SK-N-SH (cell line): Measurements from ENCODE around the gene PTPA. TPM values are rescaled to one million over a fixed set of nuclear protein-coding genes. Genes with fewer than 3 reads are reported as not detected.

Experiments
- CTCF ChIA-PET: fragments of 300-600, 350-600 bp; formaldehyde crosslinking; extraction: SDS; loops from one replicate; lab custom pipeline; 2021; lab: Yijun Ruan, JAX
- POLR2A ChIA-PET: fragments of 350-600 bp; sonication (Branson Sonifier 250); formaldehyde crosslinking; extraction: SDS; loops from one replicate; lab custom pipeline; 2020; ENCODE audit warnings: antibody characterized with exemption, inconsistent platforms; lab: Yijun Ruan, JAX
- DNase-seq: peaks from one replicate; pipeline ENCODE4 v3.0.0; 2012
- H2AFZ ChIP-seq: fragments of 200-600 bp; sonication (generic); 2 replicates; pipeline ENCODE4 v1.8.1; 2016; ENCODE audit warnings: antibody characterized with exemption, mild to moderate bottlenecking, low read depth
- H3F3A ChIP-seq: fragments of 200-600 bp; sonication (generic); replicated peaks from 2 replicates; pipeline ENCODE3; 2016; ENCODE audit warnings: antibody characterized with exemption, mild to moderate bottlenecking; ENCODE audit not compliant: insufficient read depth
- H3K27ac ChIP-seq, 2 experiments: fragments of 200-500 bp in 1 of 2; fragments of 200-600 bp in 1 of 2; sonication (Bioruptor generic) in 1 of 2; sonication (generic), shearing (Covaris generic) in 1 of 2; 2 replicates each; pipeline versions ENCODE4 v1.5.1 to v1.6.1; 2014 to 2016; ENCODE audit warnings: low read depth in 2 of 2, inconsistent platforms in 1 of 2, low read length in 1 of 2, mild to moderate bottlenecking in 1 of 2, mixed read lengths in 1 of 2
- H3K27me3 ChIP-seq: fragments of 200-600 bp; sonication (generic), shearing (Covaris generic); 2 replicates; pipeline ENCODE4 v1.6.1; 2016; ENCODE audit warnings: mixed run types; ENCODE audit not compliant: insufficient read depth
- H3K36me3 ChIP-seq, 2 experiments: fragments of 200-500 bp in 1 of 2; fragments of 200-600 bp in 1 of 2; sonication (Bioruptor generic) in 1 of 2; sonication (generic) in 1 of 2; replicated peaks in 1 of 2; 2 replicates each; pipeline versions ENCODE3 to v1.5.1; 2014 to 2016; ENCODE audit warnings: low read length in 1 of 2, mild to moderate bottlenecking in 1 of 2; ENCODE audit not compliant: insufficient read depth in 2 of 2, control insufficient read depth in 1 of 2
- H3K4me1 ChIP-seq, 2 experiments: fragments of 200-500 bp in 1 of 2; fragments of 200-600 bp in 1 of 2; sonication (Bioruptor generic) in 1 of 2; sonication (generic), shearing (Covaris generic) in 1 of 2; 2 replicates each; pipeline versions ENCODE4 v1.5.1 to v1.6.1; 2014 to 2016; ENCODE audit warnings: low read depth in 1 of 2, low read length in 1 of 2, mixed run types in 1 of 2; ENCODE audit not compliant: insufficient read depth in 2 of 2, control insufficient read depth in 1 of 2
- H3K4me2 ChIP-seq: fragments of 200-600 bp; sonication (generic), shearing (Covaris generic); 2 replicates; pipeline ENCODE4 v1.6.1; 2017; ENCODE audit warnings: mixed run types
- H3K4me3 ChIP-seq, 2 experiments: fragments of 200-500 bp in 1 of 2; fragments of 200-600 bp in 1 of 2; sonication (Bioruptor generic) in 1 of 2; sonication (generic), shearing (Covaris generic) in 1 of 2; 2 replicates each; pipeline versions ENCODE4 v1.5.1 to v1.8.1; 2014 to 2016; ENCODE audit warnings: low read depth in 2 of 2, inconsistent platforms in 1 of 2, low read length in 1 of 2, mild to moderate bottlenecking in 1 of 2, mixed read lengths in 1 of 2, moderate library complexity in 1 of 2
- H3K79me2 ChIP-seq: fragments of 200-600 bp; sonication (generic); 2 replicates; pipeline ENCODE4 v1.8.1; 2017; ENCODE audit warnings: mild to moderate bottlenecking; ENCODE audit not compliant: insufficient read depth
- H3K9ac ChIP-seq: fragments of 200-600 bp; sonication (generic); 2 replicates; pipeline ENCODE4 v1.6.1; 2017; ENCODE audit warnings: mixed run types
- H3K9me2 ChIP-seq: fragments of 200-600 bp; sonication (generic); 2 replicates; pipeline ENCODE4 v1.6.1; 2017; ENCODE audit warnings: mixed run types
- H3K9me3 ChIP-seq: fragments of 200-600 bp; sonication (generic); 2 replicates; pipeline ENCODE4 v1.6.1; 2017; ENCODE audit warnings: mixed run types, mild to moderate bottlenecking, moderate library complexity
- H4K20me1 ChIP-seq: fragments of 200-600 bp; sonication (generic); 2 replicates; pipeline ENCODE4 v1.6.1; 2017; ENCODE audit warnings: mild to moderate bottlenecking, mixed run types; ENCODE audit not compliant: insufficient read depth
- CTCF ChIP-seq: fragments of 200-600 bp; sonication (generic); IDR thresholded peaks from 2 replicates; pipeline ENCODE4 v1.6.1; 2017; ENCODE audit warnings: antibody characterized with exemption, mild to moderate bottlenecking, moderate library complexity
- ELF1 ChIP-seq: IDR thresholded peaks from 2 replicates; pipeline ENCODE4 v1.4.0; 2012
- FOXM1 ChIP-seq: IDR thresholded peaks from 2 replicates; pipeline ENCODE4 v1.4.0; 2012; ENCODE audit warnings: low read depth, mild to moderate bottlenecking
- GABPA ChIP-seq: IDR thresholded peaks from 2 replicates; pipeline ENCODE4 v1.4.0; 2012; ENCODE audit warnings: low read depth, mild to moderate bottlenecking
- GATA2 ChIP-seq: sonication (generic); formaldehyde crosslinking; IDR thresholded peaks from 2 replicates; pipeline ENCODE4 v1.5.0; 2020; ENCODE audit warnings: mild to moderate bottlenecking, missing genetic modification reagents
- JUND ChIP-seq: IDR thresholded peaks from 2 replicates; pipeline ENCODE4 v1.4.0; 2012
- RCOR1 ChIP-seq: fragments of 150-350 bp; IDR thresholded peaks from 2 replicates; pipeline ENCODE4 v1.6.1; 2017; ENCODE audit warnings: antibody characterized with exemption, low read length
- SIN3A ChIP-seq: IDR thresholded peaks from 2 replicates; pipeline ENCODE4 v1.6.1; 2012; ENCODE audit warnings: low read depth, mild to moderate bottlenecking, low read length, moderate library complexity, borderline replicate concordance
- SMC3 ChIP-seq: IDR thresholded peaks from 2 replicates; pipeline ENCODE4 v1.6.1; 2012; ENCODE audit warnings: low read depth, low read length, improper control_type of control experiment
- TCF12 ChIP-seq: IDR thresholded peaks from 2 replicates; pipeline ENCODE4 v1.4.0; 2012
- TEAD4 ChIP-seq: IDR thresholded peaks from 2 replicates; pipeline ENCODE4 v1.4.0; 2012; ENCODE audit warnings: mild to moderate bottlenecking, borderline replicate concordance; ENCODE audit not compliant: insufficient read depth
- USF1 ChIP-seq: IDR thresholded peaks from 2 replicates; pipeline ENCODE4 v1.4.0; 2012; ENCODE audit warnings: low read depth, borderline replicate concordance
- whole genome bisulfite sequencing: methylation state at CpG from one replicate; pipeline ENCODE4 v1.1.6; 2017; ENCODE audit warnings: low lambda C conversion rate; 5-methylcytosine and 5-hydroxymethylcytosine counted together
- polyA plus RNA-seq, 3 experiments: library from polyadenylated mRNA; depleted of rRNA; stranded (reverse); fragments of >200 nt; gene quantifications; 2 replicates each; pipeline ENCODE4 v1.2.3, GENCODE V29; 2012
- TF ChIP-seq, protein P1 (sequence below): IDR thresholded peaks from 2 replicates; pipeline ENCODE4 v1.4.0; 2012; ENCODE audit warnings: low read depth, borderline replicate concordance
- TF ChIP-seq, protein P2 (sequence below): fragments of 150-350 bp; IDR thresholded peaks from 2 replicates; pipeline ENCODE4 v1.6.1; 2017; ENCODE audit warnings: antibody characterized with exemption, low read length, low read depth, borderline replicate concordance

PTPA gene
- polyA plus RNA-seq, 1 of the 3 experiments (the other 2 are of a cell fraction) = 130 TPM

DNA sequence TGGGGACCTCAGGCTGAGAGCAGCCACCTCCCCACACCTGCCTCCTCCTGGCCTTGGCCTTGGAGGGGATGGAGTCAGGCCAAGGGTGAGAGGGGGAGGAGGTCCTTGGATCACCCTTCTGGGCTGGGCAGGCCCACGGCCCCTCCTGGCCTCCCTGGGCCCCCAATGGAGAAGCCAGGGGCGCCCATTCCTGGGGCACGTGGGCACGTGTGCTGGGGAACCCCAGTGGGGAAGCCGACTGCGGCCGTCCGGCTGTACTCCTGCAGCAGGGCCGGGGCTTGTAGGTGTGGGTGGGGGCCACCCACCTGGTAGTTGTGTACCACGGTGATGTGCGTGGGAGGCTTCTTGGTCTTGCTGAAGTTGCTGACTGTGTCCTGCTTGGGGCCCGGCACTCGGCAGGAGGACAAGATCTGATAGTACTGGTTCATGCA lies 9.1 kb upstream of the PTPA start:
- Histone ChIP-seq H3K4me2 (no peak overlapping the region), H3K9ac (no peak overlapping the region), H3F3A (no peaks in the 10 kb centered on the region), H3K4me1 (no peaks in the 10 kb centered on the region), H3K4me3 (no peak overlapping the region), H2AFZ (no peak overlapping the region), H3K79me2 (no peaks in the 10 kb centered on the region), H3K36me3 (peaks cover 0 to 22% of the 10 kb centered on the region in 2 experiments), H3K9me3 (no peaks in the 10 kb centered on the region), H3K27ac (no peak overlapping the region), H3K27me3 (no peaks in the 10 kb centered on the region), H3K9me2 (no peaks in the 10 kb centered on the region), H4K20me1 (no peaks in the 10 kb centered on the region)
- DNase-seq = no peak
- ChIA-PET POLR2A (no interaction called here), CTCF (no interaction called here)
- WGBS = 91% methylated on average over 4 of the region's 13 CpGs
- no peak for TF ChIP-seq SMC3
- no peak for TF ChIP-seq FOXM1

DNA sequence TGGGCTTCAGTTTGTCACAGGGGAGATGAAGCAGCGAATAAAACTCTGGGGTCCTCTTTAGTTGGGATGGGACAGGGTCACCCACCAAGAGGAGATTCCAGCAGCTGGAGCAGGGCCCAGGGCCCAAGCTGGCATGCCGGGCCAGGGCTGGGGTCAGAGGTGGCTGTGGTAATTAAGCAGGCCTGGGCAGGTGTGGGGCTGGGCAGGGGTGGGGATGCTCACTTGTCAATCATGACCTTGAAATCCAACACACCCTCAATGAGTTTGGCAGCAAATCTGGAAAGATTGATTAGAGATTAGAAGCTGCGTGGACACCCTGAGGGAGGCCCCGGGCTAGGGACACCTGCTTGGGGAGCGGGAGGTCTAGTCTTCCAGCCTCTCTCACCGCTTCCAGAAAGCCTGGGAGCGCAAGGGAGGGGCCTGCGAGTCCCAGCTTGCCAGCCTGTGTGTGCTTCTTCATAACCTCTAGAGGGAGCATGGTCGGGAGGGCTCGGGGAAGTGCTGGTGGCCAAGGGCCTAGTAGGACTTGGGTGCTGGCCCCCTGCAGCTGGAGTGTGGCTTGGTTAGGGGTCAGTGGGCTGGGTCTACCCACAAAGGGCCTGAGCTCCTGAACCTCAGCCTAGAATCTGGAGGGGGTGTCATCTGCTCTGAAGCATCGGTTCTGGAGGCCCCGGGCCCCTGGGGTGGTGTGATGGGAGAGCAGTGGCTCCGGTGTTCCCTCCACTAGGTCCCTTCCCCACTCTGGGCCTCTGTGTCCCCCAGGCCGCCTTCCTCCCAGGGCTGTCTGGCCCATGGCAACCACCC lies 8.2 kb upstream of the PTPA start:
- no peak overlapping the region for H3K4me2 ChIP-seq
- no peak for TF ChIP-seq GATA2 (CRISPR knock-in tag)
- TF ChIP-seq CTCF = peak; percentile 52
- peaks cover 0 to 23% of the 10 kb centered on the region in 2 experiments for H3K36me3 ChIP-seq
- no peaks in the 10 kb centered on the region for H4K20me1 ChIP-seq
- no peak overlapping the region for H3K4me3 ChIP-seq
- POLR2A ChIA-PET = no interaction called here
- no peaks in the 10 kb centered on the region for H3K4me1 ChIP-seq
- no peak overlapping the region for H3K9ac ChIP-seq
- 76% methylated on average over 6 of the region's 14 CpGs for WGBS
- no peaks in the 10 kb centered on the region for H3K9me3 ChIP-seq
- no peaks in the 10 kb centered on the region for H3K27me3 ChIP-seq
- no peak overlapping the region for H3K27ac ChIP-seq
- H3K79me2 ChIP-seq = no peaks in the 10 kb centered on the region
- DNase-seq = peak; percentile 72
- CTCF ChIA-PET = interaction anchor here (0.6 to 1.6 kb wide), 4 partner anchors 11 to 29 kb away, joined by 3 to 5 read pairs (median 4); no protein-coding TSS in a partner anchor
- H3K9me2 ChIP-seq = no peaks in the 10 kb centered on the region
- H2AFZ ChIP-seq = no peak overlapping the region
- H3F3A ChIP-seq = no peaks in the 10 kb centered on the region

GRCh38 chr9:129103595-129103965 lies 7.6 kb upstream of the PTPA start:
- Histone ChIP-seq H3K27ac (no peak overlapping the region), H3K9ac (no peak overlapping the region), H4K20me1 (no peaks in the 10 kb centered on the region), H3K4me2 (no peak overlapping the region), H3K79me2 (peaks cover 4% of the 10 kb centered on the region; the same call in 1 of the 2 replicates), H2AFZ (no peak overlapping the region), H3K9me2 (no peaks in the 10 kb centered on the region), H3K4me3 (no peak overlapping the region), H3K4me1 (no peaks in the 10 kb centered on the region; a peak in 1 of 4 replicates), H3K9me3 (no peaks in the 10 kb centered on the region), H3F3A (no peaks in the 10 kb centered on the region), H3K27me3 (no peaks in the 10 kb centered on the region), H3K36me3 (peaks cover 0 to 18% of the 10 kb centered on the region in 2 experiments)
- POLR2A ChIA-PET = no interaction called here
- CTCF ChIA-PET = interaction anchor here (1.1 to 1.6 kb wide), 3 partner anchors 10 to 28 kb away, joined by 4 to 5 read pairs (median 4); no protein-coding TSS in a partner anchor
- WGBS = 96% methylated on average over 4 of the region's 4 CpGs
- no peak for DNase-seq
- TF ChIP-seq SIN3A (no peak), JUND (no peak), RCOR1 (no peak), TEAD4 (no peak), USF1 (no peak), SMC3 (no peak), GABPA (no peak), TCF12 (no peak), GATA2 (CRISPR knock-in tag) (no peak), ELF1 (no peak)
- TF ChIP-seq, protein P1, sequence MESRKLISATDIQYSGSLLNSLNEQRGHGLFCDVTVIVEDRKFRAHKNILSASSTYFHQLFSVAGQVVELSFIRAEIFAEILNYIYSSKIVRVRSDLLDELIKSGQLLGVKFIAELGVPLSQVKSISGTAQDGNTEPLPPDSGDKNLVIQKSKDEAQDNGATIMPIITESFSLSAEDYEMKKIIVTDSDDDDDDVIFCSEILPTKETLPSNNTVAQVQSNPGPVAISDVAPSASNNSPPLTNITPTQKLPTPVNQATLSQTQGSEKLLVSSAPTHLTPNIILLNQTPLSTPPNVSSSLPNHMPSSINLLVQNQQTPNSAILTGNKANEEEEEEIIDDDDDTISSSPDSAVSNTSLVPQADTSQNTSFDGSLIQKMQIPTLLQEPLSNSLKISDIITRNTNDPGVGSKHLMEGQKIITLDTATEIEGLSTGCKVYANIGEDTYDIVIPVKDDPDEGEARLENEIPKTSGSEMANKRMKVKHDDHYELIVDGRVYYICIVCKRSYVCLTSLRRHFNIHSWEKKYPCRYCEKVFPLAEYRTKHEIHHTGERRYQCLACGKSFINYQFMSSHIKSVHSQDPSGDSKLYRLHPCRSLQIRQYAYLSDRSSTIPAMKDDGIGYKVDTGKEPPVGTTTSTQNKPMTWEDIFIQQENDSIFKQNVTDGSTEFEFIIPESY = no peak
- TF ChIP-seq, protein P2, sequence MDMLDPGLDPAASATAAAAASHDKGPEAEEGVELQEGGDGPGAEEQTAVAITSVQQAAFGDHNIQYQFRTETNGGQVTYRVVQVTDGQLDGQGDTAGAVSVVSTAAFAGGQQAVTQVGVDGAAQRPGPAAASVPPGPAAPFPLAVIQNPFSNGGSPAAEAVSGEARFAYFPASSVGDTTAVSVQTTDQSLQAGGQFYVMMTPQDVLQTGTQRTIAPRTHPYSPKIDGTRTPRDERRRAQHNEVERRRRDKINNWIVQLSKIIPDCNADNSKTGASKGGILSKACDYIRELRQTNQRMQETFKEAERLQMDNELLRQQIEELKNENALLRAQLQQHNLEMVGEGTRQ = no peak
